HK-2 (cell line): ENCODE data around the gene UBE2D2.

ENCODE experiments used
- DNase-seq: peaks from one replicate; pipeline ENCODE4 v3.0.0-alpha.2; 2018; ENCODE audit not compliant: unreplicated experiment

The UBE2D2 gene

GRCh38 chr5:139660923-139661814, 100.0 kb downstream of the UBE2D2 start:
- peak; percentile 89 for DNase-seq

DNA sequence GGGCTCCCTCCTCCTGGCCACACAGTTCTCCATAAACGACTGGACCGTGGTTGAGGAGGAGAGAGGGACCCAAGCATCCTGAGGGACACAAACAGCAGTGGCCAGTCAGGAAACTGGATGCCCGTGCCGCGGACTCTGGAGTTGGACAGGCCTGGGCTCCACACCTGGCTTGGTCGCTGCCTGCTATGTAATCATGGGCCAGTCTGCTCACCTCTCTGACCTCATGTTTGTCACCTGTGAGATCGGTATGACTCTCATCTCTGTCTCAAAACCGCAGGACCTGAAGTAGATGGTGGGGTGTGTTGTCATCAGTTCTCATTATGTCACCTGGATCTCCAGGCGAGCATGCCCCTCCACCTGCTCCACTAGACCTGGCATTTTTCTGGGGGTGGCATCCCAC, 101.5 kb downstream of the UBE2D2 start:
- DNase-seq: no peak

- no peak for DNase-seq
Measured at GRCh38 chr5:139663207-139664085, 102.3 kb downstream of the UBE2D2 start.

DNA sequence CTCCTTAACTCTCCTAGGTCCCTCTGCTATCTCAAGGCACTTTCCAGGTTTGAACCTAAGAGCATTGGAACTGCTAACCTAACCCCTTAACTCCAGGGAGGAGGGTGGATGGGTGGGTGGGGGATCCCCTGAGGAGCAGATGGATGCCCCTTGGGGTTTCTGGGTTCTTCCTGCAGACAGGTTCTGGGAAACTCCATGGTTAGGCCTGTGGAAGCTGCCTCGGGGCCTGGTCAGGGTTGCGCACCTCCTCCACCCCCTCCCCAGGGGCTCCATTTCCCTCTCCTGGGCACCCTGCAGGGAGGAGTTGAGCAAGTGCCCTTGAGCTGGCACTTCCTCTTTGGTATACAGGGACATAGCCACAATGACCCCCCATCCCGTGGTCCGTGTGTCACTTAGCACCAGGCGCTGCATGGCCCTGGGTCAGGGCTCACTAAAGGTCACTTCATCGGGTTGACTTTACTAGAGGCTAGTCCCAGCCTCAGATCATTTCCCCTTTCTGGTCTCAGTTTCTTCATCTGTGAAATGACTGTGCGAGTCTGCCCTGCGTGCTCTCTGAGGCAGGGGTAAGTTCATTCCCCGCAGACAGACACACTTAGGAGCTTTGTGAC, 103.1 kb downstream of the UBE2D2 start:
- no peak for DNase-seq

DNA sequence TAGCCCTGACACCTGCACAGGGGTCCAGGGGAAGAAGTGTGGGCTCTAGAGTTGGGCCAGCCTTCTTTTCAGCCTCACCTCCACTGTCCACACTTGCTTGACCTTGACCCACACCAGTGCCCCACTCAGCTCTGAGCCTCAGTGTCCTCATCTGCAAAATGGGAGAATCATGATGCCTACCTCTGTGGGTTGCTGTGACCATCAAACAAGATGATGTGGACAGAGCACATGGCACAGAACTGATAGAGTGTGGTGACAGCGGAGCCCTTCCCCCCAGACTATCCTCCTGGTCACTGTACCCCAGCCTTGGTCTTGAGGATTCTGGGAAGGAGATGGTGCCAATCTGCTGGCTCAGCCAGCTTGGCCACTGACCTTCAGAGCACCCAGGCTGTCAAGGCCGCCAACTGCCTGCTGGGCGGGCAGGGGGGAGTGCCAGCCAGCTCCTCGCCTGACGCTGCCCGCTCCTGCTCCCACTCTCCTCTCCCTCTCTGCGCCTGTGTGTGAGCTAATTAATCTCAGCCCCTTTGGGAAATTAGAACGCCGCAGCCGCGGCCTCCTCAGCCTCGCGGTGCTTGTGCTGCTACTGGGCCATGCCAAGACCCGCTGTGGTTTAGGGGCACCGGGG, 103.7 kb downstream of the UBE2D2 start:
- DNase-seq: no peak

DNA sequence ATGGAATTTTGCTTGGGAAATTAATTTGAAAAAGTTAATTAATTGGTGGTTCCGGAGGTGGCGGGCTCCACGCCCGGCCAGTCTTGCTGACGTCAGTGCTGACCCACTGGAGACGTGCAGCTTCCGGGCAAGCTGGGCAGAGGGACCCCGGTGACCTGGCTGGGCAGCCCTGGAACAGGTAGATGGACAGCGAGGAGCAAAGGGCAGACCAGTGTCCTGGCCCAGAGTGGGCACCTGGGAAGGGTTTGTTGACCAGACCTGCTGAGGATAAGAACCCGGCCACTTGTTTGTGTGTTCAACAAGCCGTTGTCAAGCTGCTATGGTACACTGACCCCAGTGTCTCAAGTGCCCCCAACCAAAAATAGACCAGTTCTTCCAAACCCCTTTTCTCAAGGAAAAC, 104.5 kb downstream of the UBE2D2 start:
- DNase-seq: no peak

DNA sequence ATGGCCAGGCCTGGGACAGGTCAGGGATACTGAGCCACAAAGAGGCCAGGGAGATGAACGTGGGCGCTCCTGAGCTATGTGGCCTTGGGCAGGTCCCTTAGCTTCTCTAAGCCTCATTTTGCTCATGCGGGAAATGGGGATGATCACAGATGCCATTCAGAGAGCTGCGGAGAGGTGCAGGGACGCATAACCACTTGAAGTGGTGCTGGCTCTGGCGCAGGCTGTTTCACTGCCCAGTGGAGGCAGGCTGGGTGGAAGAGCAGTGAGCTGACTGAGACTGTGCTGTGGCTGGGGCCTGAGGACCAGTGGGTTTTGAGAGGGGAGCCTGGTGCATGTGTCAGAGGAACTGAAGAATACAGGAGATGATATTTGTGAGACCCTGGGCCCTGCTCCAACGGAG, 105.4 kb downstream of the UBE2D2 start:
- DNase-seq: no peak

DNA sequence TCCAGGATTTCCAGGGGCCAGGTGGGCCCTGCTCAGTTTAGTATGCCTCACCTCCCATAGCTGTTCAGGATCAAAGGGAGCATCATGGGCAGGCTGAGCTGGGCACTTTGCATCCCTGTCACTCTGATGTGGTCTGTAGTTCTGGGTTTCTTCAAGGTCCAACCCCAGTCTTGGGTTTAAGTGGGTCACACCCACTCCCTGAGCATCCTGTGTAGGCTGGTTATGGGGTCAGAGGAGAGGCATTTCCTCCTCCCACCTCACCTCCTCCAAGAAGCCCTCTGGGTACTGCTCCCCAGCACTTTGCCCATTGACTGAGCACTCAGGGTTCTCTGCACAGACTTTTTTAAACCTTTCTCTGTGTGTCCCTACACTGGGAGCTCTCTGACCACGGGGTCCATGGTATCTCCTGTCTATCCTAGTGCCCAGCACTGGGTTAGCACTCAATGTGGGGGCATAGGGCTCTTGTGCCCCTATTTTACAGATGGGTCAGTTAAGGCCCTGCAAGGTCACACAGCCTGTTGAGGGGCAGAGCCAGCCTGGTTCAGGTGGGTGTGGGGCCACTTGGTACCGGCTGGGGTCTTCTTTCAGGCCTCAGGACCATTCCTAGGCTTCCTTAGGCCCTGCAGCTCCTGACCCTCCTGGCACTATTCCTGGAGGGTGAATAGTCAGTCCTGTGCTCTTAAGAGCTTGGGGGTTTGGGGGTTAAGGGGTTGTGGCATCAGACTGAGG, 106.0 kb downstream of the UBE2D2 start:
- DNase-seq: no peak

GRCh38 chr5:139667730-139668063, 106.6 kb downstream of the UBE2D2 start:
- no peak for DNase-seq

DNA sequence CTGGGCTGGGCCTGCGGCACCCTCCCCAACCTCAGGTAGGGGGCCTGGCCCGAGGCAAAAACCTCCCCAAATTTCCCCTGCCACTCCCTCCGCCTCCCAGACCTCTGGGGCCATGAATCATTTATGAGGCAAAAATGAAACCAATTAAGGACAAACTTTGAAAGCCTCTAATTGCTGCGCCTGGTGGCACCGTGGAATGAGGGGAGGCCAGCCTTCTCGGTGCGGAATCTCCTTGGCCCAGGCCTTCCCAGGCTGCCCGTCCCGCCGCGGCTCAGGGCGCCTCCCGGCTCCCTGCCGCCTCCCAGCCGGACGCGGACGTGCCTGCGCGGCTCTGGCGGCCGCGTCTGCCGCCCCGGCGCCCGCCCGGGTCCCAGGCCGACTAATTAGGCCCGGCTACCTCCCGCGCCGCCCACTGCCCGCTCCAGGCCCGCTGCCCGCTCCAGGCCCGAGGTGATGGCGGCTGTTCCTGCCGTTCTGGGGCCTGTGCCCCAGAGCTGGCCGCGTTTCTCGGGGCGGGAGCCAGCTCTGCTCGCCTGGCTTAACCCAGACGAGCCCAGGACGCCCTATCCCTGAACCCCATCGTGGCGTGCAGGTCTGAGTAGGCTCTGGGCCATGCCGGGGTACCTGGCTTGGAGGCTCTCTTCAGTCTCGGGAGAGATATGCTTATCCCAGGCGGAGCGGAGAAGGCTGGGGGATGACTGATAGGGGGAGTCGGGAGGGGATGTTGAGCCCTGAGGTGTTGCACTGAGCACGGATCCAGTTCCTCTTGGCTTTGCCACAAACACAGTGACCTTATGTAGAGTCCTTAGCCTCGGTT, 107.1 kb downstream of the UBE2D2 start:
- DNase-seq: no peak

DNA sequence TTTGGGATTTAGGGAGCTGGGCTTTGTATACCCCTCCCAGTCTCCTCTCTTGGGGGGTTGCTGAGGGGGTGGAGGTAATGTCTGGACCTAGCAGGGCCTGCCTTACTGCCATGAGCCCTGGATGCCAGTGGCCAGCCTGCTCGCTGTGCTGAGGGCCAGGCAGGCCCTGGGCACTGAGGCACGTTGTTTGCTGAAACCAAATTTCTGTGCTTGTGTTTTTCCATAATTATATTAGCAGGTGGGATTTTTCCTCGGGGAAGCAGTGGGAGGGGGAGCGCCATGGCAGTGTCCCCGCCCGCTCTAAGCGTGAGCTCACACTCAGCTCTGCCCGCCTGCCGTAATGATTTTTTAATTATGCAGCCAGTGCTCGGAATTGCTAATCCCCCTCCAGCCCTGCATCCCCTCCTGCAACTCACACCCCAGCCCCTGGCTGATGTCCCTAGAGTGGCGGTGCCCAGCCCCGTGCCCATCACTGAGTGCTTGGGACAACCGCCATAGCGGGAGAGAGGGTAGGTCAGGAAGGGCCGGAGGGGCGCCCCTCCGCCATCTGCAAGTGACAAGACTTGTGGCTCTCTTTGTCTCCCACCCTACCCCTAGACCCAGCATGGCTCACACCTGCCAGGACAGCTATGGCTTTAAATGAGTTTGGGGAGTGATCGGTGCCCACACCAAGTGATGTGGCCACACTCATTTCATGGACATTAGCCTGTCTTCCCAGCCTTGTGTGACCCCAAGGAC, 108.0 kb downstream of the UBE2D2 start:
- DNase-seq: no peak

GRCh38 chr5:139669662-139670368, 108.7 kb downstream of the UBE2D2 start:
- no peak for DNase-seq

DNA sequence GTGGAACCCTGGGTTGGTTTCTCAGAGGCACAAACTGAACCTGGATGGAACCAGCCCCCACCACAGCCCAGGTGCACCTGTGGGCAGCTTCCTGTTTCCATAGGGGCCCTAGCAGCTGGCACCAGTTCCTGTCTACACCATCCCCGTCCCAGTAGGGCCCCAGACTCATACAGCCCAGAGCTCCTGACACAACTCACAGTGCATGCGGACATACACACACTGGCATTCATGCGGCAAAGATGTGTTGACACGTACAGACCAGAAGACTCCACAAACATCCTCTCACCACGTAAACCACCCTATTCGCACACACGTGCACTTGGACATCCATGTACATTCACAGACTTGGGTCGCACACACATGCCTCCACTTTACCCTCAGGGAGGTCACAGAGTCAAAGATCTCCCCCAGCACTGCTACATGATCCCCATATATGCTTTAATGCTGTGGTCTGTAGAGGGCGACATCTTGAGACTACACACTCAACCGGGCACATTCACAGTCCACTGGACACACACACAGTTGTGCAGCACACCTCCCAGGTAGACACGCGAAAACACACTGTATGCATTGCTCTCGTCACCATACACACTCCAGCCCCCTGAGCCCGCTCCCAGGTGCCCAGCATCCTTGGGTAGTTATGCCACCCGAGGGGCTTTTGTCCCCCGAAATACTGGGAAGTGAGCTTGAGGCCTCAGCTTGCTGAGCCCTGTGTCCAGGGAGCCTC, 109.4 kb downstream of the UBE2D2 start:
- no peak for DNase-seq

GRCh38 chr5:139671096-139671841, 110.1 kb downstream of the UBE2D2 start:
- peak; percentile 50 for DNase-seq

DNA sequence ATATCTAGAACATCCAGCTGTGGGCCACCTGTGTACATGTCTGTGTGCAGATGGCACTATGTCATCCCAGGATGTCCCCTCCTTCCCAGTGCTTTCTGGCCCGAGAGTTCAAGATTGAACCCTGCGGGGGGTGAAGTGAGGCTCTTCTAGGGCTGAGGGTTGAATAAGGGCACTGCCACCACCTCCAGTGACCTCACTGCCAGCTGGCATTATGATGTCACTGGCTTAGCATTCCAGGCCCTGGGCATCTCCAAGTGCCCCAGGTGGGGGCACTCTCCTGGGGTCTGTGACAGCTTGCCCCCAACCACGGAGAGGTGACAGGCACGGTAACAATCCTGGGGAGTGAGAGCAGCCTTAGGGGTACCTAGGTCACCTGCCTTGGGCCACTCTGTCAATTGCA, 114.1 kb downstream of the UBE2D2 start:
- no peak for DNase-seq

DNA sequence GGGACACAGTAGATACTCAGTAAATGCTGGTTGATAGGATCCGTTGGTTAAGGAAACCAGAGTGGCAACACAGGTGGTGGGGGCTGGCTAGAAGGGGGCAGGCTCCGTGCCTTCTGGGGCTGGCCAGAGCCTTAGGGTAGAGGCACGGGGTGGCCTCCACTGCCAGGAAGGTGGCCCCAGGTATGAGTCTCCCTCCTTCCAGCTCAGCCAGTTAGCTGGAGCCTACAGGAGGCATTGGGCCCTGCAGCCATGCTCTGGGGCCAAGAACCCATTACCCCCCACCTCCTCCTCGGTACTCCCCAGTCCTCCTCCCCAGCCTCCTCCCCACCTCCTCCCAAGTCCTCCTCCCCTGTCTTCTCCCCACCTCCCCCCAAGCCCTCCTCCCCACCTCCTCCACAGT, 114.7 kb downstream of the UBE2D2 start:
- DNase-seq: no peak

GRCh38 chr5:139676406-139676805, 115.3 kb downstream of the UBE2D2 start:
- no peak for DNase-seq
